Panc1 (cell line): ENCODE data around the gene SPRY2. TPM values are rescaled to one million over a fixed set of nuclear protein-coding genes. Genes with fewer than 3 reads are reported as not detected.

Experiments used
- ATAC-seq: fragments of 200-7000 bp; cut with Tn5 transposase; 2 replicates; pipeline ENCODE4 v1.9.1; 2020; ENCODE audit warnings: mild to moderate bottlenecking, moderate library complexity
- BruUV-seq: library from RNA; stranded (reverse); fragments of 400-500 nt; replicated peaks from 2 replicates; lab custom pipeline; 2021; lab: Mats Ljungman, UMichigan
- CTCF ChIA-PET: fragments of 300-600 bp; sonication (Branson Sonifier 250); formaldehyde crosslinking; loops from one replicate; lab custom pipeline; 2022; ENCODE audit warnings: antibody characterized with exemption; lab: Charles Lee
- POLR2A ChIA-PET: fragments of 300-600 bp; sonication (Branson Sonifier 250); formaldehyde crosslinking; loops from one replicate; lab custom pipeline; 2022; ENCODE audit warnings: antibody characterized with exemption; lab: Charles Lee
- DNase-seq: peaks from one replicate; pipeline ENCODE4 v3.0.0-alpha.2; 2010; ENCODE audit warnings: low read depth, low spot score
- H3K27ac ChIP-seq: 2 replicates; pipeline ENCODE4 v1.5.1; 2011; ENCODE audit warnings: mild to moderate bottlenecking, low read length, inconsistent platforms
- H3K27me3 ChIP-seq: fragments of 200-500 bp; sonication (Bioruptor generic); 2 replicates; pipeline ENCODE4 v1.6.0; 2014; ENCODE audit warnings: low read length, inconsistent platforms; ENCODE audit not compliant: control insufficient read depth, insufficient read depth
- H3K36me3 ChIP-seq: fragments of 200-500 bp; sonication (Bioruptor generic); 2 replicates; pipeline ENCODE4 v1.5.1; 2014; ENCODE audit warnings: inconsistent platforms, mild to moderate bottlenecking, low read length, moderate library complexity; ENCODE audit not compliant: control insufficient read depth, insufficient read depth
- H3K4me1 ChIP-seq: 2 replicates; pipeline ENCODE4 v1.5.1; 2011; ENCODE audit warnings: inconsistent platforms, mild to moderate bottlenecking, low read length, moderate library complexity; ENCODE audit not compliant: control insufficient read depth, insufficient read depth
- H3K4me3 ChIP-seq, 2 experiments: 2 replicates each; pipeline ENCODE4 v1.5.1; 2011 to 2012; ENCODE audit warnings: low read depth in 2 of 2, low read length in 2 of 2, mild to moderate bottlenecking in 2 of 2, inconsistent platforms in 1 of 2, moderate library complexity in 1 of 2
- H3K9me3 ChIP-seq: fragments of 200-500 bp; sonication (Bioruptor generic); 2 replicates; pipeline ENCODE4 v1.5.1; 2014; ENCODE audit warnings: low read depth, mild to moderate bottlenecking, inconsistent platforms, low read length, moderate library complexity; ENCODE audit not compliant: control insufficient read depth, insufficient read depth
- CTCF ChIP-seq: fragments of 450-650 bp; IDR thresholded peaks from 2 replicates; pipeline ENCODE4 v1.5.1; 2017; ENCODE audit warnings: mild to moderate bottlenecking
- POLR2AphosphoS5 ChIP-seq: IDR thresholded peaks from 2 replicates; pipeline ENCODE4 v1.6.1; 2012; ENCODE audit warnings: mild to moderate bottlenecking, low read depth, low read length, moderate library complexity
- REST ChIP-seq, 2 experiments: IDR thresholded peaks; 2 replicates each; pipeline ENCODE4 v1.6.1; 2011 to 2012; ENCODE audit warnings: low read depth in 2 of 2, control low read depth in 1 of 2, low read length in 1 of 2, mild to moderate bottlenecking in 1 of 2, moderate library complexity in 1 of 2; ENCODE audit not compliant: insufficient read depth in 1 of 2
- SIN3A ChIP-seq: IDR thresholded peaks from 2 replicates; pipeline ENCODE4 v1.6.1; 2012; ENCODE audit warnings: low read depth, mild to moderate bottlenecking, low read length, moderate library complexity, borderline replicate concordance; ENCODE audit not compliant: insufficient read depth
- TCF7L2 ChIP-seq: IDR thresholded peaks from 2 replicates; pipeline ENCODE4 v1.6.1; 2011; ENCODE audit warnings: mild to moderate bottlenecking, low read depth, low read length, inconsistent platforms
- in situ Hi-C: cut with HindIII; loops from 2 replicates; pipeline ENCODE4 v1.10.0; 2016; ENCODE audit warnings: low sequenced_read_pairs, low pct_unique_long_range_greater_than_20kb
- intact Hi-C: fragments of 100-400 bp; cut with micrococcal nuclease; formaldehyde crosslinking; loops from one replicate; pipeline ENCODE4 v1.10.0; 2022; ENCODE audit not compliant: unreplicated experiment
- total RNA-seq: library from RNA; stranded (reverse); gene quantifications from one replicate; pipeline ENCODE4 v1.2.1, GENCODE V29; 2021; ENCODE audit not compliant: unreplicated experiment

The SPRY2 gene
- total RNA-seq, 1 experiment from 2014 or later, result 18.2 TPM

GRCh38 chr13:80339912-80340650 lies 845 bp downstream of the SPRY2 start:
- peaks cover 11% of the 10 kb centered on the region for H3K4me1 ChIP-seq
- no peaks in the 10 kb centered on the region for H3K9me3 ChIP-seq
- ATAC-seq, result no peak
- peak overlapping the region; percentile 90 for H3K4me3 ChIP-seq
- no peak for DNase-seq
- TSS peak; percentile 75 for BruUV-seq
- intact Hi-C loops, result loop anchor here (5.0 to 10.0 kb wide), 3 partner anchors 205 to 677 kb away; no protein-coding TSS in a partner anchor
- H3K27me3 ChIP-seq, result no peaks in the 10 kb centered on the region
- in situ Hi-C loops, result no loop called here
- peak overlapping the region; percentile 96 for H3K27ac ChIP-seq
- peaks cover 6% of the 10 kb centered on the region for H3K36me3 ChIP-seq
- CTCF ChIA-PET, result no interaction called here
- TF ChIP-seq SIN3A (peak; percentile 36; the same call in 1 of the 2 replicates), POLR2AphosphoS5 (peak; percentile 6; the same call in 1 of the 2 replicates), TCF7L2 (no peak)
- POLR2A ChIA-PET, result no interaction called here

- no peaks in the 10 kb centered on the region for H3K9me3 ChIP-seq
- CTCF ChIA-PET, result no interaction called here
- H3K4me1 ChIP-seq, result peaks cover 12% of the 10 kb centered on the region
- TF ChIP-seq CTCF (no peak), TCF7L2 (no peak), REST (IDR thresholded peaks at IDR 0.05; ENCODE audit: insufficient read depth in 1 of 2, low read depth in 2 of 2, low read length in 1 of 2) (no peak), SIN3A (no peak), POLR2AphosphoS5 (no peak)
- POLR2A ChIA-PET, result no interaction called here
- in situ Hi-C loops (no loop called here), intact Hi-C loops (loop anchor here (10.0 kb wide), 2 partner anchors 205 to 295 kb away; no protein-coding TSS in a partner anchor)
- BruUV-seq, result no TSS peak
- peaks cover 6% of the 10 kb centered on the region for H3K36me3 ChIP-seq
- ATAC-seq, result no peak
- no peaks in the 10 kb centered on the region for H3K27me3 ChIP-seq
- peak overlapping the region; percentile 96 for H3K27ac ChIP-seq
- peak overlapping the region; percentile 90 for H3K4me3 ChIP-seq
- no peak for DNase-seq
Measured at GRCh38 chr13:80339563-80339911, 1.4 kb downstream of the SPRY2 start.
